Bronchial epithelial cell (primary cell): ENCODE data around the gene HDHD5. TPM values are rescaled to one million over a fixed set of nuclear protein-coding genes. Genes with fewer than 3 reads are reported as not detected.

Experiments used
- DNase-seq: peaks from one replicate; pipeline ENCODE4 v3.0.0-alpha.2; 2010; ENCODE audit warnings: low read depth
- FAIRE-seq: peaks from 2 replicates; lab custom pipeline; 2011; peaks lifted over from hg19 to GRCh38; lab: Jason Lieb, UNC
- H3K27me3 ChIP-seq: 2 replicates; pipeline ENCODE4 v1.5.1; 2011; ENCODE audit warnings: low read length; ENCODE audit not compliant: control insufficient read depth, insufficient read depth
- H3K36me3 ChIP-seq: 2 replicates; pipeline ENCODE4 v1.5.1; 2011; ENCODE audit warnings: low read length; ENCODE audit not compliant: control insufficient read depth, insufficient read depth
- H3K4me3 ChIP-seq: 2 replicates; pipeline ENCODE4 v1.5.1; 2011; ENCODE audit warnings: mild to moderate bottlenecking, low read depth, low read length, control low read depth
- total RNA-seq: library from RNA; depleted of rRNA; stranded (reverse); fragments of >200 nt; gene quantifications from 2 replicates; pipeline ENCODE4 v1.2.1, GENCODE V29; 2014
- TF ChIP-seq, protein P1 (sequence below): IDR thresholded peaks from 2 replicates; pipeline ENCODE4 v1.5.1; 2011; ENCODE audit warnings: mild to moderate bottlenecking, moderate library complexity, low read length, control low read depth, inconsistent platforms; ENCODE audit not compliant: insufficient read depth, severe bottlenecking

The HDHD5 gene
- total RNA-seq, 1 donor from 2014 or later, result 50.5 TPM

DNA sequence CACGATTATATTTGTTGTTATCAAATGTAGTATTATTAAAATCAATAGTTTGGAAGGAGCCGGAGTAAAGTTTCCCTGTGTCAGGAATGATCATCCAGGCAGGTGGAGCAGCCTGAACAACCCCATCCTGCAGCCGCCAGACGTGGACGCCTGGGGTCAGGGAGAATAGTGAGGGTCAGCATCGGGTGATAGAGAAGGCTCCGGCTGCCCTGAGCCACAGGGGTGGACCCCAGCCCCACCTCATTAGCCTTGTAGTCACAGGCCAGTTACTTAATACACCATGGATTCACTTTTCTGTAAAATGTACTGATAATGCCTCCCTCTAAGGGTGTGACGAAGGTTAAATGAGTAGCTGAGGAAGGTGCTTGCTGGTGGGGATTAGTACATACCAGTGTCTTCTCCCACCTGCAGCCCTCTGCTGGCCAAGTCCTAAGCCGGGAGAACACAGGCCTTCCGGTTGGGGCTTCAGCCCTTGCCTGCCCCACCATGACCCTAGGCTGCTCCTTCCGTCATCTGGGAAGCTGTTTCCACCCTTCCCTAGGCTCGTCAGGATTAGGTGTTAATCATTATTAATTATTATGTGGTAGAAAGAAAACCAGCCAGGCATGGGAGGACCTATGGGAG, 52.8 kb downstream of the HDHD5 start:
- Histone ChIP-seq H3K36me3 (peaks cover 17% of the 10 kb centered on the region), H3K4me3 (no peak overlapping the region), H3K27me3 (no peaks in the 10 kb centered on the region)
- TF ChIP-seq, protein P1, sequence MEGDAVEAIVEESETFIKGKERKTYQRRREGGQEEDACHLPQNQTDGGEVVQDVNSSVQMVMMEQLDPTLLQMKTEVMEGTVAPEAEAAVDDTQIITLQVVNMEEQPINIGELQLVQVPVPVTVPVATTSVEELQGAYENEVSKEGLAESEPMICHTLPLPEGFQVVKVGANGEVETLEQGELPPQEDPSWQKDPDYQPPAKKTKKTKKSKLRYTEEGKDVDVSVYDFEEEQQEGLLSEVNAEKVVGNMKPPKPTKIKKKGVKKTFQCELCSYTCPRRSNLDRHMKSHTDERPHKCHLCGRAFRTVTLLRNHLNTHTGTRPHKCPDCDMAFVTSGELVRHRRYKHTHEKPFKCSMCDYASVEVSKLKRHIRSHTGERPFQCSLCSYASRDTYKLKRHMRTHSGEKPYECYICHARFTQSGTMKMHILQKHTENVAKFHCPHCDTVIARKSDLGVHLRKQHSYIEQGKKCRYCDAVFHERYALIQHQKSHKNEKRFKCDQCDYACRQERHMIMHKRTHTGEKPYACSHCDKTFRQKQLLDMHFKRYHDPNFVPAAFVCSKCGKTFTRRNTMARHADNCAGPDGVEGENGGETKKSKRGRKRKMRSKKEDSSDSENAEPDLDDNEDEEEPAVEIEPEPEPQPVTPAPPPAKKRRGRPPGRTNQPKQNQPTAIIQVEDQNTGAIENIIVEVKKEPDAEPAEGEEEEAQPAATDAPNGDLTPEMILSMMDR, result no peak
- no peak for FAIRE-seq
- no peak for DNase-seq

DNA sequence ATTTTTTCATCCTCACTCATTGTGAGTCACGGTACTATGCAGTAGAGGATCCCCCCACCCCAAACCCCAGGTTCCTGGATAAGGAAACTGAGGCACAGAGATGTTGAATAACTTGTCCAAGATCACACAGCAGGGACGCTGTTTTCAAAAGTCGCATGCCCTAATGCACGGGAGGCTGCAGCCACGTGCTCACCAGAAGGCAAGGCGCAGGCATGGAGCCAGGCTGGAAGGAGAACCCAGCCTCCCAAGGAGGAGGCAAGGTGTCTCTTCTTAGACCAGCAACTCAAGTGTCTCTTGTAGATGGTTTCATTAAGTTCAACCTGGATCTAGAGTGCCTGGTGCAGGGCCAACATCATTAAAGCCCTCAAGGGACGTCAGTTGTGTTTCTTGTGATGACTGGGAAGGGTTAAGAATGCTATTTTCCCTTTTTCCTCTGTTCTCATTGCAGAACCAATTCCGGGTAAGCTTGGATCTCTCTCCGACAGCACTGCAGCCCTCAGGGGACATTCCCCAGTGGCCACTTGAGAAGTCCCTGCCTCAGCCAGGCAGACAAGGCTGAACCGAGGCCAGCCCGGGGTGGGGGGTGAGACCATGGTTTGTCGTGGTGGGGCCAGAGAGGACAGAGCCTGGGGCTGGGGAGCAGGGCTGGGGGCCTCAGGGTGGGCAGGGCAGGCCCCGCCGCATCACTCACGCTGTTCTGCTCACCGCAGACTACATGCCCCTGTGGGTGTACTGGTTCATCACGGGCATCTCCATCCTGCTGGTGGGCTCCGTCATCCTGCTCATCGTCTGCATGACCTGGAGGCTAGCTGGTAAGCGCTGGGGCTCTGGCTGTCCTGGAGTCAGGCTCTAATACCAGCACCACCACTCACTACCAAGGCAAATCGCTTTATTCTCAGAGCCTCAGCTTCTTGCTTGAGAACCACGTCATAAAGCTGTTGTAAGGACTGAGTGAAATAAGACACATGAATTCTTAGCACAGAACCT, 53.6 kb downstream of the HDHD5 start:
- no peak for DNase-seq
- TF ChIP-seq, protein P1, result no peak
- H3K4me3 ChIP-seq, result no peak overlapping the region
- H3K27me3 ChIP-seq, result no peaks in the 10 kb centered on the region
- FAIRE-seq, result no peak
- peaks cover 19% of the 10 kb centered on the region for H3K36me3 ChIP-seq

DNA sequence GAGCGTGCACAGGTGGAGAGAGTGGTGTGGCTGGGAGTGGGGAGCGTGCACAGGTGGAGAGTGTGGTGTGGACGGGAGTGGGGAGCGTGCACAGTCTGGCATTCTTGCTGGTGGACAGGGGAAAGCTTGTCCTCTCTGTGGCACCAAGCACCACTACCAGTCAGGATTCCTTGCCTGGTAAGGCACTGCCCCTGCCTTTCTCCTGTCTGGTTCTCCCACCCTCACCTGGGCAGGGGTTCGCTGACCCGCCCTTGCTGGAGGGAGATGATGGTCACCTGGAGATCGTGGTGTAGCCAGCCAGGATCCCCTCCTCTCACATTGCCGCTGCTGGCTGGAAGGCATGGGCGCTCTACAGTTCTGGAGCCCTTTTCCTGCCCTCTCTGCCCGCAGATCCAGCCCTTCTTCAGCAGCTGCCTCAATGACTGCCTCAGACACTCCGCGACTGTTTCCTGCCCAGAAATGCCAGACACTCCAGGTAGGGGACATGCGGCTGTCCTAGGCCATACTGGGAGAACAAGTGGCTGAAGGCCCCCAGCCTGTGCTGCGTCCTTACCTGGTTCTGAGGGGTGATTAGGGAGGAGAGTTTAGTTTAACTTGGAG, 54.6 kb downstream of the HDHD5 start:
- Histone ChIP-seq H3K4me3 (no peak overlapping the region), H3K27me3 (no peaks in the 10 kb centered on the region), H3K36me3 (peaks cover 23% of the 10 kb centered on the region)
- FAIRE-seq (no peak), DNase-seq (no peak)
- TF ChIP-seq, protein P1, result no peak

DNA sequence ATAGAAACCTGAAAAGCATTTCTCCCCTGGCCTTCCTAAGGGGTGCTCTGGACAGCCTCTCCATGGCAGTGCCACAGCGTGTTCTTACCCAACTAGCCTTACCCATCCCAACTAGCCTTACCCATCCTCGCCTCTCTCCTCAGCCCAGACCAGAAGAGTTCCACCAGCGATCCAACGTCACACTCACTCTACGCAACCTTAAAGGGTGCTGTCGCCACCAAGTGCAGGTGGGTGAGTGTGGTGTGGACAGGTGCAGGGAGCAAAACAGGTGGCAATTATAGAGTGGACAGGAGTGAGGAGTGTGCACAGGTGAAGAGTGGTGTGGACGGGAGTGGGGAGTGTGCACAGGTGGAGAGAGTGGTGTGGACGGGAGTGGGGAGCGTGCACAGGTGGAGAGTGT, 55.7 kb downstream of the HDHD5 start:
- Histone ChIP-seq H3K4me3 (no peak overlapping the region), H3K36me3 (peaks cover 27% of the 10 kb centered on the region), H3K27me3 (no peaks in the 10 kb centered on the region)
- FAIRE-seq (no peak), DNase-seq (no peak)
- TF ChIP-seq, protein P1, result no peak

DNA sequence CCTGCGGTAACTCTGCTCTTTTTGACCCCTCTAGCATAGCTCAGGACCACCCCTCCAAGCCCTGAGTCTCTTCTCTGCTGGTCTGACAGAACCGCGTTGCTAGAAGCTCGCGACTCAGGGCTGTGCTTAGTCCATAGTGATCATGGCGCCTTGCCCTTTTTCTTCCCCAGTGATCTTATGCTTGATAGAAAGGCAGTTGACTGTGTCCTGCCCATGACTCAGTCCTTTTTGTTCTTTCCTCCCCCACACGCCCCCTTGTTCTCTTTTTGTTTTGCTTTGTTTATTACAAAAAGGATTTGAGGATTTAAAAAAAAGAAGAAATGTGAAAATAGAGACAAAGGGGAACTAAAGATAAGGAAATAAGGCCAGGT, 56.8 kb downstream of the HDHD5 start:
- DNase-seq (no peak), FAIRE-seq (no peak)
- Histone ChIP-seq H3K4me3 (no peak overlapping the region), H3K36me3 (peaks cover 29% of the 10 kb centered on the region), H3K27me3 (no peaks in the 10 kb centered on the region)
- TF ChIP-seq, protein P1, result no peak
